HepG2 (cell line): Measurements from ENCODE around the gene NPPA. TPM values are rescaled to one million over a fixed set of nuclear protein-coding genes. Genes with fewer than 3 reads are reported as not detected.

Experiments used
- EZH2 ChIP-seq: conservative IDR thresholded peaks from 2 replicates; pipeline ENCODE4 v1.6.1; 2012; ENCODE audit warnings: mild to moderate bottlenecking, low read depth, low read length, moderate library complexity
- MNT ChIP-seq: fragments of 450-650 bp; IDR thresholded peaks from 2 replicates; pipeline ENCODE4 v1.6.1; 2016
- POLR2AphosphoS5 ChIP-seq: IDR thresholded peaks from 2 replicates; pipeline ENCODE4 v1.6.1; 2012; ENCODE audit warnings: low read depth, low read length
- RARA ChIP-seq: IDR thresholded peaks from 2 replicates; pipeline ENCODE4 v1.6.1; 2016; ENCODE audit warnings: missing genetic modification reagents, missing compliant biosample characterization
- SALL1 ChIP-seq: sonication (generic); formaldehyde crosslinking; IDR thresholded peaks from 2 replicates; pipeline ENCODE4 v1.8.0; 2022; ENCODE audit warnings: mild to moderate bottlenecking, missing genetic modification reagents
- SNAI1 ChIP-seq: sonication (generic); formaldehyde crosslinking; IDR thresholded peaks from 2 replicates; pipeline ENCODE4 v1.5.0; 2020; ENCODE audit warnings: mild to moderate bottlenecking, missing genetic modification reagents, borderline replicate concordance
- TAF15 ChIP-seq: fragments of 200-400 bp; formaldehyde crosslinking; IDR thresholded peaks from one replicate; pipeline ENCODE4 v1.6.1; 2018; ENCODE audit warnings: mild to moderate bottlenecking, low read depth, low read length; ENCODE audit not compliant: poor library complexity, severe bottlenecking
- TCF12 ChIP-seq, 2 experiments: fragments of 450-650 bp in 1 of 2; sonication (generic) in 1 of 2; formaldehyde crosslinking in 1 of 2; IDR thresholded peaks; 2 replicates each; pipeline versions ENCODE4 v1.6.1 to v1.8.0; 2017 to 2022; ENCODE audit warnings: antibody characterized with exemption in 1 of 2, mild to moderate bottlenecking in 1 of 2, missing genetic modification reagents in 1 of 2, moderate library complexity in 1 of 2
- THAP9 ChIP-seq: sonication (generic); formaldehyde crosslinking; IDR thresholded peaks from 2 replicates; pipeline ENCODE4; 2020; ENCODE audit warnings: missing genetic modification reagents, mild to moderate bottlenecking, borderline replicate concordance
- ZHX1 ChIP-seq: sonication (generic); formaldehyde crosslinking; IDR thresholded peaks from 2 replicates; pipeline ENCODE4 v1.8.1; 2022; ENCODE audit warnings: low read depth, mild to moderate bottlenecking, missing genetic modification reagents
- ZNF136 ChIP-seq: sonication (generic); formaldehyde crosslinking; IDR thresholded peaks from 2 replicates; pipeline ENCODE4 v1.8.1; 2022; ENCODE audit warnings: low read depth, mild to moderate bottlenecking, moderate library complexity, missing genetic modification reagents
- ZNF276 ChIP-seq: sonication (generic); formaldehyde crosslinking; IDR thresholded peaks from 2 replicates; pipeline ENCODE4 v1.4.0; 2020; ENCODE audit warnings: mild to moderate bottlenecking, low read depth, missing genetic modification reagents
- ZNF44 ChIP-seq: sonication (generic); formaldehyde crosslinking; IDR thresholded peaks from 2 replicates; pipeline ENCODE4 v1.5.1; 2020; ENCODE audit warnings: mild to moderate bottlenecking, missing genetic modification reagents
- ZNF543 ChIP-seq: sonication (generic); formaldehyde crosslinking; IDR thresholded peaks from 2 replicates; pipeline ENCODE4 v1.4.0; 2020; ENCODE audit warnings: mild to moderate bottlenecking, missing genetic modification reagents
- ZNF790 ChIP-seq: sonication (generic); formaldehyde crosslinking; IDR thresholded peaks from 2 replicates; pipeline ENCODE4 v1.8.0; 2022; ENCODE audit warnings: missing genetic modification reagents, mild to moderate bottlenecking, borderline replicate concordance
- polyA plus RNA-seq, 8 experiments: library from polyadenylated mRNA; depleted of rRNA in 3 of 8; stranded (reverse) in 7 of 8; unstranded in 1 of 8; fragments of >200 nt; fragmentation: Illumina TruSeq in 4 of 8; extraction: Trizol in 4 of 8; gene quantifications; 2 replicates each; pipeline versions ENCODE4 v1.2.1 to v1.2.3, GENCODE V29; 2011 to 2016; ENCODE audit warnings: low read depth in 4 of 8, missing spikeins in 1 of 8, mixed read lengths in 1 of 8; ENCODE audit not compliant: insufficient read depth in 1 of 8
- total RNA-seq, 5 experiments: library from RNA; depleted of rRNA; stranded (reverse); fragments of >200 nt; fragmentation: Illumina TruSeq; extraction: Trizol; gene quantifications; 2 replicates each; pipeline ENCODE4 v1.2.3, GENCODE V29; 2016; ENCODE audit warnings: low read depth in 1 of 5

NPPA gene
- total and polyA plus RNA-seq, 2 of the 13 experiments (the other 11 are each of a cell fraction or from before 2014, with no cell fraction given) = not detected

GRCh38 chr1:11882814-11883538 is 35.4 kb upstream of the NPPA start (continued):
- TF ChIP-seq THAP9 (no peak), ZNF276 (CRISPR knock-in tag) (no peak), SNAI1 (CRISPR knock-in tag) (no peak), POLR2AphosphoS5 (no peak), EZH2 (no peak), TCF12 (IDR thresholded peaks at IDR 0.05) (no peak), TCF12 (CRISPR knock-in tag; IDR thresholded peaks at IDR 0.05) (no peak), ZNF44 (CRISPR knock-in tag) (no peak), ZNF790 (CRISPR knock-in tag) (no peak), TAF15 (no peak), RARA (CRISPR knock-in tag) (peak; percentile 69), ZHX1 (no peak), ZNF136 (CRISPR knock-in tag) (no peak), ZNF543 (CRISPR knock-in tag) (no peak), SALL1 (peak; percentile 28; the same call in 1 of the 2 replicates), MNT (no peak)
